ENCODE results near the gene CLEC18B.
"Not testable (repeated sequence)": the region's sequence is repeated elsewhere in the genome, so short reads cannot be mapped to it uniquely, and the experiment has no call there.

DNA sequence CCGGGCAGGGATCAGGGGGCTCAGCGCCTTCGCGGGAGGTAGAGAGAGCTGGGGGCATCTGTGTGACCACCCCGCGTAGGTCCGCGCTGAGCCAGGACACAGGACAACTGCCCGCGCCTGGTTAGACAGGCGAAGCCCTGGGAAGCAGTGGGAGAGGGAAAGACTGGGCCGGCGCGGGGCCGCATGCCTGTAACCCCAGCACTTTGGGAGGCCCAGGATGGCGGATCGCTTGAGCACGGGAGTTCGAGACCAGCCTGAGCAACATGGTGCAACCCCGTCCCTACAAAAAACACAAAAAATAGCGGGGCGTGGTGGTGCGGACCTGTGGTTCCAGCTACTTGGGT, 13.9 kb downstream of the CLEC18B start:
- TF ChIP-seq, protein P1, sequence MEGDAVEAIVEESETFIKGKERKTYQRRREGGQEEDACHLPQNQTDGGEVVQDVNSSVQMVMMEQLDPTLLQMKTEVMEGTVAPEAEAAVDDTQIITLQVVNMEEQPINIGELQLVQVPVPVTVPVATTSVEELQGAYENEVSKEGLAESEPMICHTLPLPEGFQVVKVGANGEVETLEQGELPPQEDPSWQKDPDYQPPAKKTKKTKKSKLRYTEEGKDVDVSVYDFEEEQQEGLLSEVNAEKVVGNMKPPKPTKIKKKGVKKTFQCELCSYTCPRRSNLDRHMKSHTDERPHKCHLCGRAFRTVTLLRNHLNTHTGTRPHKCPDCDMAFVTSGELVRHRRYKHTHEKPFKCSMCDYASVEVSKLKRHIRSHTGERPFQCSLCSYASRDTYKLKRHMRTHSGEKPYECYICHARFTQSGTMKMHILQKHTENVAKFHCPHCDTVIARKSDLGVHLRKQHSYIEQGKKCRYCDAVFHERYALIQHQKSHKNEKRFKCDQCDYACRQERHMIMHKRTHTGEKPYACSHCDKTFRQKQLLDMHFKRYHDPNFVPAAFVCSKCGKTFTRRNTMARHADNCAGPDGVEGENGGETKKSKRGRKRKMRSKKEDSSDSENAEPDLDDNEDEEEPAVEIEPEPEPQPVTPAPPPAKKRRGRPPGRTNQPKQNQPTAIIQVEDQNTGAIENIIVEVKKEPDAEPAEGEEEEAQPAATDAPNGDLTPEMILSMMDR (IDR thresholded peaks at IDR 0.05) = not testable (repeated sequence)
- TF ChIP-seq POLR2AphosphoS5 (IDR thresholded peaks at IDR 0.05) = not testable (repeated sequence)

Data from breast epithelium (tissue), 3 donors.